ENCODE results near the gene CCN5.

The CCN5 gene

DNA sequence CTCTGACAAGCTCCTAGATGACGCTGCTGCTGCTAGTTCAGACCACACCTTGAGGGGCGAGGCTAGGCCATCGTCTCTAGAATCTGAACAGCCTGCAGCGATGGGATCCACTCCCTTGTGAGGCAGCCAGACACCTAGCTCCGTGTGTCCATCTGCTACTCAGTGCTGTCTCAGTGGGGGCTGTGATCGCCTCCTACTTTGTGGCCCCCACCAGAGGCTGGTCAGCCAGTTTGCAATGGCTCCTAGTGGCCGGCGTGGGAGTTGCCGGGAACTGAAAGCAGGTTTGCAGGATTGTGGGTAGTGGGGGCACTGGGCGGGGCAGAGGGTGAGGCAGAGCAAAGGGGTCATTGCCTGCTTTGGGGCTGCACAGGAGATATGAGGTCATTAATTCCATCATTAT lies 2.8 kb downstream of the CCN5 start:
- DNase-seq = no peak

DNA sequence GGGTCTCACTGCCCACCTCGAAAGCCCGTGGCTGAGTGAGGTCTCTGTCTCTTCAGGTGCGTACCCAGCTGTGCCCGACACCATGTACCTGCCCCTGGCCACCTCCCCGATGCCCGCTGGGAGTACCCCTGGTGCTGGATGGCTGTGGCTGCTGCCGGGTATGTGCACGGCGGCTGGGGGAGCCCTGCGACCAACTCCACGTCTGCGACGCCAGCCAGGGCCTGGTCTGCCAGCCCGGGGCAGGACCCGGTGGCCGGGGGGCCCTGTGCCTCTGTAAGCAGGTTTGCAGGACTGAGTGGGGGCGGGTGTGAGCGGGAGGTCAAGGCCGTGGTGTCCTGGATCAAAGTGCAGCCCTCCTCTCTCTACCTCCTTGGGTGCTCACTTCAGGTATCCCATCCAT lies 4.7 kb downstream of the CCN5 start:
- DNase-seq = no peak

DNA sequence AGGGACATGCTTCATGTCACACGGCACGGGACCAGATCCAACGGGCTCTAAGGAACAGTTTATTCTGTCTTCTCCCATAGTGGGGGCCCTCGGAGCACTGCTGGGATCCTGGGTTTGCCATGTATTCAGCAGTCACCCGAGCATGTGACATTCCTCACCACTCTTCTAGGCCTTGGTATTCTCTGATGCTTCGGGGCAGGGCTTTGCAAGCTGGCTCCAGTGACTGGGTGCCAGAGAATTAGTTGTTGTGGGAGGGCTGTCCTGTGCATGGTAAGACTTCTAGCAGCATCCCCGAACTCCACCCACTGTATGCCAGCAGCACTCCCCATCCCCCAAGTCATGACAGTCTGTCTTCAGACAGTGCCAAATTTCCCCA lies 5.4 kb downstream of the CCN5 start:
- no peak for DNase-seq

DNA sequence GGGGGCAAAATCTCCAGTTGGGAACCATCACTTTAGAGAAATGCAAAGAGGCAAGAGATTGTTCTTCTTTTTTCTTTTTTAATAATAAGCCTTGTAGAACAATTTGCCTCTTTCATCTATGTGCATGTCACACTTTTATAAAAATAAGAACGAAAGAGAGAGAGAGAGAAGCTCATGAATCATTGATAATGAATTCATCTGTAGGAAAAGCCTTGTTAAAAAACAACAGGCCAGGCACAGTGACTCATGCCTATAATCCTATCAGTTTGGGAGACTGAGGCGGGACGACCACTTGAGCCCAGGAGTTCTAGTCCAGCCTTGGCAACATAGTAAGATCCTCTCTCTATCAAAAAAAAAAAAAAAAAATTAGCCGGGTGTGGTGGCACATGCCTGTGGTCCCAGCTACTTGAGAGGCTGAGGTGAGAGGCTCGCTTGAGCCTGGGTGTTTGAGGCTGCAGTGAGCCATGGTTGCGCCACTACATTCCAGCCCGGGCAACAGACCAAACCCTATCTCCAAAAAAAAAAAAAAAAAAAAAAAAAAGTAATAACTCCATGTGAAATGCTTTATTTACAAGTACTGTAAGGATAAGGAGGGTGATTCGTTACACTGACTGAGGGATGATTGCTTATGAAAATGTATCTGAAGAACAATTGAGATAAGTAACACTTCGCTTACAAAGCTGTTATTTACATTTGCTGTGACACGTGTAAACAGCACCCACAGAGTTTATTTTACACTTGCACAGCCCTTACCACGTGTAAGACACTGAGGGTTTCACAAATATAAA lies 6.0 kb downstream of the CCN5 start:
- no peak for DNase-seq

GRCh38 chr20:44721785-44722054 lies 6.6 kb downstream of the CCN5 start:
- DNase-seq = no peak

GRCh38 chr20:44722990-44723389 lies 7.8 kb downstream of the CCN5 start:
- no peak for DNase-seq

DNA sequence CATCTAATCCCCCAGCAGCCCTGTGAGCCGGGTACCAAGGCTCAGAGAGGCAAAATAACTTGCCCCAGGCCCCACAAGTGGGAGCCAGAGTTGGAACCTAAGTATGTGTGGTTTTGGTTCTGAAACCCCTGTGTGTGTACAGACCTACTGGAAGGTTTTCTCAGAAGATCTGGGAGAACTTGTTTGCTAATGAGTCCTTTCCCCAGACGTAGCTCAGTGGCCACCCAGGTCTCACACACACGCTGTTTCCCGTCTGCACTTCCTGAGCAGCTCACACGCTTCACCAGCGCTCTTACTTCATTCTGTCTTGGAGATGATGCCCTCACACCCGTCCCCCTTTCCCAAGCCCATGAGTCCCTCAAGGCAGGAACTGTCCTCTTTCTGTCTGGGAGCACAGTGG lies 8.2 kb downstream of the CCN5 start:
- no peak for DNase-seq

DNA sequence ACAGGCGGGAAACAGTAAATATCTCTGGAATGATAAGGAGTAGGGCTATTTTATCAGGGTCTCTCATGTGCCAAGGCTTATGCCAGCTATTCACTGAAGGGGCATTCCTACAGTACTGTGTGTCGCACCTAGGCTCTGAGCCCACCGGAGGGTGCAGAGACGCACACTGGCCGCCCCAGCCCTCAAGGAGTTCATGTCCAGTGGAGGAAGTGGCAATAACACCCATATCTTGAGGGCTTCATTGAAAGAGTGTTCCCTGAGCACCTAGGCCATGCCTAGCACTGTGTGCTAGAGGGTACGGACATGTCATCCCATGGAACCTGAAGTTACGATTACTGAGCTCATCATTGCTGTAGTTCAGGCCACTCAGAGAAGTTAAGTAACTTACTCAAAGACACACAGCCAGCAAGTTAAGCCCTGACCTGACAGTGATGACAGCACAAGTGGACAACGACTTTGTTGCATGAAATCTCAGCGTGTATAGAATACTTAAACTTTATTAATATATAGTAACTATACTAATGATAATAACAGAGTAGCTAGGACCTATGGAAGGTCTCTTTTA lies 8.7 kb downstream of the CCN5 start:
- DNase-seq = no peak

- no peak for DNase-seq
Measured at GRCh38 chr20:44724423-44725091, 9.4 kb downstream of the CCN5 start.

DNA sequence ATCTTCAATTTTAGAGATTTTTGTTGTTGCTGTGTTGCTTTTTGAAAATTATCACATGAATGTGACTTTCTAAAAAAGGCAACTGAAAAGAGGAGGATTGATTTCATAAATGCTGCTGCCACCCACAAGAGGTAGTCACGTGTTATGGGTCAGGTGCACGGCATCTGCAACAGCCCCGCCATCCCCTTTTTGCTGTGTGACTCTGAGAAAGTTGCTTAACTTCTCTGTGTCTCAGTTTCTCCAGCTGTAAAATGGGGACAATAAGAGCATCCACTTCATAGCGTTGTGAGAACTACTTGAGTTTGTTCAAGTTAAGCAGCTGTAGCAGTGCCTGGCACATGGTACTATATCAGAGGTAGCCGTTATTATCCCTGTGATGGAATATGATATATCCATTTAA lies 10.7 kb downstream of the CCN5 start:
- DNase-seq = no peak

GRCh38 chr20:44727039-44727438 lies 11.9 kb downstream of the CCN5 start:
- no peak for DNase-seq

DNA sequence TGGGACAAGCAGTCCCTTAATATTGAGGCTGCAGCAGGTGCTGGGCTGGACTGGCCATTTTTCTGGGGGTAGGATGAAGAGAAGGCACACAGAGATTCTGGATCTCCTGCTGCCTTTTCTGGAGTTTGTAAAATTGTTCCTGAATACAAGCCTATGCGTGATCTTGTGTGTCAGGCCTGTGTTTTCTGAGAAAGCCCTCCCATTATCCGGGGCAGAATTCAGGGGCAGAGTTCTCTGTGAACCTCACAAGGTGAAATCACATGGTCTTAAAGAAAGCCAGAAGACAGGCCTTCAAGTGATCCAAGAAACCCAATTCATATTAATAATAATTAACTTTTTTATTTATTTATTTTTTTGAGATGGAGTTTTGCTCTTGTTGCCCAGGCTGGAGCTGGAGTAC lies 12.5 kb downstream of the CCN5 start:
- no peak for DNase-seq

DNA sequence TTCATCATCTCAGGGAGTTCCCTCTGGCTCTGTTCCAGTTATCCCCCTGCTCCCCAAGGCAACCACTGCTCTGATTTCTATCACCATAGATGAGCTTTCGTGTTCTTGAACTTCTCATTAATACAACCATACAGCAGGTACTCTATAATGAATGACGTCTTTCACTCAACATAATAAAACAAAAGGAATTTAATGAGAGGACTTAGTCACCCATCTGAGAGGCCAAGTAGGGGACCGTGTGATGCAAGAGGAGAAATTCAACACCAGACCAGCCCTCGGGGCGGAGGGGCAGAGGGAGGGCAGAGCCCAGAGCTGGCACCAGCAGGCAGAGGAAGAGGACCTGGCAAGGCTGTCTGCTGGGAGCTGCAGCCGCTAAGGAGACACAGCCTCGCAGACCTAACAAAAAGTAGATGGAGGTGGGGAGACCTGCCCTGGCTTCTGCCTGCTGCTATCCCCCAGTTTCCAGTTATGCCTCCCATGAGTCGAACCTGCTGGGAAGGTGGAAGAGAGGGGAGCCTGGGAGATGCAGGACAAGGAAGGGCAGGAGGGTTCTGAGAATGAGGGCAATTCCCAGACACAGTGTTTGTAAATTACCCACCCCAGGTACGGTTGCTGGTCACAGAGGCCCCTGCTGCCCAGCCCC lies 13.8 kb downstream of the CCN5 start:
- no peak for DNase-seq

DNA sequence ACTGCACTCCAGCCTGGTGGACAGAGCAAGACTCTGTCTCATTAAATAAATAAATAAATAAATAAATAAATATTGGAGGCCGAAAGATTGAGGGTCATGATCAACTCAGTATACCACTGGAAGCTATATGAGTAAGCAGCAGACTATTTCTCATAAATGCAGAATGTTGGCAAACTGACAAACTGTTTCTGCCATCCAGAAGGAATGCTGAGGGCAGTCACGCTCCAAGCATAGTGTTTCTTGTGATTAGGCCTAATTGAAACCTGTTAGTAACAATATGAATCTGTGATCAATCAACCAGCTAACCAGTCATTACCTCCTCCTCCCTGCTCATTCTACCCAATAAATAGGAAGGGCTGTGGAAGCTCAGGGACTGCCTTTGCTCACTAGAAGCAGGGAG lies 15.3 kb downstream of the CCN5 start:
- DNase-seq = no peak

- no peak for DNase-seq
Measured at GRCh38 chr20:44731657-44732056, 16.5 kb downstream of the CCN5 start.

DNA sequence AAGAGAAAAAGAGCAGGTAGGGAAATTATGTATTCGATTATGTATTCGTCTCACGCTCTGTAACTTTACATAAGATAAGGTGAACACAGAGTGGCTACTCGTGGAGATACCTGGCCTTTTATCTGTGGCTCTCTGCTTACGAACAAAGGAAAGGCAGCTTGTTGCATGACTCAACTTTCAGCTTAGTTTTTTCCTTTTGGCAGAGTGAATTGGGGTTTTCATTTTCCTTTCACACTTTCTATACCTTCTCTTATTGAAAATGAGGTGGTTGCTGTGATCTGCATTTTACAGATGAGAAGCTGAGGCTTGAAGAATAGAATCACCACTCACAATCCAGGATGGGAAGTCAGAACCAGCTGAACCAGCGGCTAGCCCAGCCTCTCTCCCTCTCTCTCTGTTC lies 17.2 kb downstream of the CCN5 start:
- no peak for DNase-seq

- DNase-seq = peak; percentile 65
Measured at GRCh38 chr20:44733341-44734069, 18.3 kb downstream of the CCN5 start.

- no peak for DNase-seq
Measured at GRCh38 chr20:44734938-44735337, 19.8 kb downstream of the CCN5 start.

DNA sequence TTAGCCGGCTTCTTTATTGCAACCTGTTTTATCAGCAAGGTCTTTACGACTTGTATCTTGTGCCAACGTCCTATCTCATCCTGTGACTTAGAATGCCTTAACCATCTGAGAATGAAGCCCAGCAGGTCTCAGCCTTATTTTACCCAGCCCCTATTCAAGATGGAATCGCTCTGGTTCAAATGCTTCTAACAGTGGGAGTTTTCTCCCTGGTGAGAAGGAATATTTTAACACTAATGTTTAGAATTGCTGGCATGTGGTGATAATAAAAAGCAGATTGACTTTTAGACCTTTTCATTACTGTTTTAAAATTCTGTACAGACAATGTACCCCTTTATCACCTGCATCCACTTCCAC lies 20.6 kb downstream of the CCN5 start:
- DNase-seq = no peak

DNA sequence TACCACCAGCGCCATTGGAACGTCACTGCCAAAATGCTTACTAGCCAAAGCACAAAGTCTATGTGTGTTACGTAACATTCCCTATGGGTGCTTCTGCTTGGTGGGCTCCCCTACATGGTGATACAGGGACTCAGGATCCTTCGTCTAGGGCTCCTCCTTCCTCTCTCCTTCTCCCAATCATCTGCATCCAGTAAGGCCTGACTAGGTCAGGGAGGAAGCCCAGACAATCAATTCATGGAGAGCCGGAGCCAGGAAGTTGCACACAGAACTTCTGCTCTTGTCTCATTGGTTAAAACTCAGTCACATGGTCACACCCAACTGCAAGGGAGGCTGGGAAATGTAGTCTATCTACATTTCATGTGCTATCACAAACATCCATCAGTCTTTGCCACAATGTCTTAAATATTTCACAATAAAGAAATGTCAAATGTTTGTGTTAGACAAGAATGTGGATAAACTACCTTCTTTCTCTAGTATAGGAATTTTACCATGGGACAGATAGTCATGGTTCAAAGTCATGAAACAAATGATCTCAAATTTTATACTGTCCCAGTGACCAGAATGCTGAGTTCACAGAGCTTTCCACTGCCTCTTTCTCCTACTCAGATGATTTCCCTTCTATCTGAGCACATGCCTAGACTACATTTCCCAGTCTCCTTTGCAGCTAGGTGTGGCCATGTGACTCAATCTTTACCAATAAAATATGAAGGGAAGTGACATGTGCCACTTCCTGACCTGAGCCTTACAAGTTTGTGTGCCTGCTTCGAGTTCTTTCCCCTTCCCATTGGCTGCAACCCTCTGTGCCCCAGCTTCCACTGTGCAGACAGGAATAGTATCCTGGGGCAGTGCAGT lies 21.2 kb downstream of the CCN5 start:
- DNase-seq = no peak

GRCh38 chr20:44737116-44737515 lies 21.9 kb downstream of the CCN5 start:
- DNase-seq = no peak

GRCh38 chr20:44738813-44739477 lies 23.8 kb downstream of the CCN5 start:
- DNase-seq = peak; percentile 39

All from activated naive CD4-positive, alpha-beta T cell treated with anti-CD3 and anti-CD28 coated beads, Interleukin-2, amount 50 U/mL, for 16 hours (primary cell).